22Rv1 (cell line): ENCODE data around the gene LYRM1.
A peak's percentile ranks its signal among the peaks of the same experiment; 100 is the strongest.

Source experiments
- H3K27ac ChIP-seq: fragments of 450-650 bp; 2 replicates; pipeline ENCODE4 v1.5.1; 2017
- ZFX ChIP-seq: fragments of 450-650 bp; IDR thresholded peaks from 2 replicates; pipeline ENCODE4 v1.6.1; 2017; ENCODE audit warnings: antibody characterized with exemption, borderline replicate concordance
- TF ChIP-seq, protein P1 (sequence below): fragments of 450-650 bp; IDR thresholded peaks from 2 replicates; pipeline ENCODE4 v1.5.1; 2017; ENCODE audit warnings: mild to moderate bottlenecking

LYRM1 gene, protein sequence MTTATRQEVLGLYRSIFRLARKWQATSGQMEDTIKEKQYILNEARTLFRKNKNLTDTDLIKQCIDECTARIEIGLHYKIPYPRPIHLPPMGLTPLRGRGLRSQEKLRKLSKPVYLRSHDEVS

DNA sequence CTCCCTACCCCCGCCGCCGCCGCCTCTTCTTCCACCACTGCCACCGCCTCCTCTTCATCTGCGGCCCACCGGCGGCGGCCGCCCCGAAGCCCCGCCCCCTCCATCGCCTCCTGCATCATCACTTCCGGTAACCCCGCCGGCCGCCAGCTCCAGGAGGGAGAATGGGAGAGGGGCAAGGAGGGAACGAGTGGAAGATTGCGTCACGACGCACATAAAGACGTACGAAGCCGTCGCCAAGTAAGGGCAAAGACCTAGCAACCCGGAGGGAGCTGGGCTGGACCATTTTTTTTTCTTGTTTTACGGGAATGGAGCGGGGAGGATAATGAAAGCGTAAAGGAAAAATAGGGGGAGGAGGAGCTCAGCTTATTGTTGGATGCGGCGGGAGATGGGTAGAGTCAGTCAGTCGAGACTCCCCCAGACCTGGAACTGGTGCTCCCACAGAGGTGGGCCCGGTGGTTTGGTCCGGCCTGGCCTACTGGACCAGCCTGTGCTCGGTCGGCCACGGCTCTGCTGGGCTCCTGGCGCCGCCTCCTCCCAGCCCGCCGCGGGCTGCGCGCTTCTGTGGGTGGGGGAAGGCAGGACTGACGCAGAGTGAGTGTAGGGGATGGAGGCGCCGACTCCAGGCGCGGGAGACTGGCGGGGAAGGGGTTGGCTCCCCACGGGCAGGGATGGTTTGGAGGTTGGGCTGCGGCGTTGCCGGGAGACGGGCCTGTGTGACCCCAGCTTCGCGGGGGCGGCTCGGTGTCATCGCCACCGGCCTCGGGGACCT, at the start of gene LYRM1, which contains the start of gene DCUN1D3:
Gene LYRM1 (plus strand): TSS at position 473 of the 769 bp plus-strand sequence. CDS start 14,785 bp downstream, outside the sequence.
Gene DCUN1D3 (minus strand): TSS at position 60 of the 769 bp plus-strand sequence. CDS start 37,820 bp downstream, outside the sequence.
- peak within 1 kb of the TSS; percentile 92 for H3K27ac ChIP-seq
- TF ChIP-seq, protein P1, sequence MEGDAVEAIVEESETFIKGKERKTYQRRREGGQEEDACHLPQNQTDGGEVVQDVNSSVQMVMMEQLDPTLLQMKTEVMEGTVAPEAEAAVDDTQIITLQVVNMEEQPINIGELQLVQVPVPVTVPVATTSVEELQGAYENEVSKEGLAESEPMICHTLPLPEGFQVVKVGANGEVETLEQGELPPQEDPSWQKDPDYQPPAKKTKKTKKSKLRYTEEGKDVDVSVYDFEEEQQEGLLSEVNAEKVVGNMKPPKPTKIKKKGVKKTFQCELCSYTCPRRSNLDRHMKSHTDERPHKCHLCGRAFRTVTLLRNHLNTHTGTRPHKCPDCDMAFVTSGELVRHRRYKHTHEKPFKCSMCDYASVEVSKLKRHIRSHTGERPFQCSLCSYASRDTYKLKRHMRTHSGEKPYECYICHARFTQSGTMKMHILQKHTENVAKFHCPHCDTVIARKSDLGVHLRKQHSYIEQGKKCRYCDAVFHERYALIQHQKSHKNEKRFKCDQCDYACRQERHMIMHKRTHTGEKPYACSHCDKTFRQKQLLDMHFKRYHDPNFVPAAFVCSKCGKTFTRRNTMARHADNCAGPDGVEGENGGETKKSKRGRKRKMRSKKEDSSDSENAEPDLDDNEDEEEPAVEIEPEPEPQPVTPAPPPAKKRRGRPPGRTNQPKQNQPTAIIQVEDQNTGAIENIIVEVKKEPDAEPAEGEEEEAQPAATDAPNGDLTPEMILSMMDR: no peak
- no peak for TF ChIP-seq ZFX

DNA sequence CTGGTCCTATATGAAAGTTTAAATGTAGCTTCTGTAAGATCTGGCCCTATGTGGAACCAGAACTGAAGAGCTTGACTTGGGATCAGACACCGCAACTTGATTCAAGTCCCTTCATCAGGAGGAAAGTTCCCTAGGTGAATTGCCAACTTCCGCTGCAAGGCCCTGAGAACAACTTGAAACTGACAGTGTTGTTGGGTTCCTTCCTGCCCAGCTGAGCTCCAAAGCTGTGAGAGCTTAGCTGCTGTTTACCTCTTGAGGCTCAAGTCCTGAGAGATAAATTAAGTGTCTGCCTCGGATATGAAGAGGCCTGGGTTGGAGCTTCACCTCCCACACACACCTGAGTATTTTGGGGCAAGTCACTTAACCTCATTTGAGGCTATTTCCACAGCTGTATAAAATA, 49.6 kb upstream of the LYRM1 start:
- TF ChIP-seq, protein P1: no peak
- no peak for TF ChIP-seq ZFX
- no peak overlapping the region for H3K27ac ChIP-seq

DNA sequence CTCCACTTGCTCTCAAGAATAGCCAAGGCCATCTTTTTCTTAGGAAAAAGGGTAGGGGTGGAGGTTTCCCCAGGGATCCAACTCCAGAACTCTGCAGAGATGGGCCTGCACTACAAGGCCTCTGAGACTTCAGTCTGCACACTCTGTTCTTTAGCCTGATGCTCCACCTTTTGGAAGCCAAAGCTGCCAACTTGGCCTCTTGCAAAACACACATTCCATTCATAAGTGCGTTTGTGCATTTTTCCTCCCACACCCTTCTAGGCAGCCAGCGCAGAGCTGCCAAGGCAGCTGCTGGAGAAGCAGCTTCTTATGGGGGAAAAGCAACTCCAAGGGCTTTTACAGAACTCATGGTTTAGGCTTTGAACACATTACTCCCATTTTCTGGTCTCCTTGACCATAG, 49.0 kb upstream of the LYRM1 start:
- no peak for TF ChIP-seq ZFX
- TF ChIP-seq, protein P1: no peak
- no peak overlapping the region for H3K27ac ChIP-seq

DNA sequence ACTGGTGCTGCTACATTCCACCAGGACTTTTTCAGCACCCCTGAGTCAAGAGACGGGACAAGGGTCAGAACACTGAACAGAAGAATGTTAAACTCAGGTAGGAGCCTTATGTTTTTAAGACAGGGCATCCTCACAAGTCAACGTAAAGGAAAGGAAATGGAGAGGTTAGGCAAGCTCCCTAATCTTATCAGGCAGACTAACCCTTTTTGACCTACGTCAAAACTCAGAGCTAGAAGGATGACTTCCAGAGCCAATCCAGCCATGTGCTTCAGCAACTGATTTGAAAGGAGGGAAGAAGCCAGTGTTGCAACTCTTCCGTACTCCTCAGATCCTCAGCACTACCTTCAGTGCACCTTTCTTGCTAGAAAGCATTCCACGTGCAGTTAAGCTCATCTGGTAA, 47.4 kb upstream of the LYRM1 start:
- H3K27ac ChIP-seq: no peak overlapping the region
- TF ChIP-seq, protein P1: no peak
- no peak for TF ChIP-seq ZFX

DNA sequence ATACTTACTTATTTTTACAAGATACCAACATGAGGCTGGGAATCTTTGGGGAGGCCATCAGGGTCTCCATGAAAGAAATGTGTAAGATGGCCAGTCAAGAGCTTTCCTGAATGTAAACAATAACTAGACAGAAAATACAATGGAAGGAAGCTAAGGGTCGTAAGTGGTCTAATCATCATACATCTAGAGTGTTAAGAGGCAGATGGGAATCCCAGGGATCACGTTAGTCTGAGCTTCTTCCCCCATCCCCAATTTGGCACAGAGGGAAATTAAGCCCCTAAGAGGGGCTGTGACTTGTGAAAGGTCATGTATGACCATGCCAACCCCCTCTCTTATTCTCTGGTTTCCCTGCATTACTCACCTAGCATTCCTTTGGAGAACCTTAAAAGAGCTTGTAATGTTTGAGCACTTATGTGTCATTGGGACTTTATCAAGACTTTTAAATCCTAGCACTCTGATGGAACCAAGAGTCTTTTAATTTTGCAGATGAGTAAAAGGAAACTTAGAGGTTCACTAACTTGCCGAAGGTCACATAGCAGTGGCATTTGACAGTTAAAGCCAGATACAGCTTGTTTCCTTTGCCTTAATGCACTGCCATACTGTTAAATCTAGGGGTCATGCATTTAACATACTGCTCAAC, 46.5 kb upstream of the LYRM1 start:
- TF ChIP-seq ZFX: no peak
- TF ChIP-seq, protein P1: no peak
- no peak overlapping the region for H3K27ac ChIP-seq

DNA sequence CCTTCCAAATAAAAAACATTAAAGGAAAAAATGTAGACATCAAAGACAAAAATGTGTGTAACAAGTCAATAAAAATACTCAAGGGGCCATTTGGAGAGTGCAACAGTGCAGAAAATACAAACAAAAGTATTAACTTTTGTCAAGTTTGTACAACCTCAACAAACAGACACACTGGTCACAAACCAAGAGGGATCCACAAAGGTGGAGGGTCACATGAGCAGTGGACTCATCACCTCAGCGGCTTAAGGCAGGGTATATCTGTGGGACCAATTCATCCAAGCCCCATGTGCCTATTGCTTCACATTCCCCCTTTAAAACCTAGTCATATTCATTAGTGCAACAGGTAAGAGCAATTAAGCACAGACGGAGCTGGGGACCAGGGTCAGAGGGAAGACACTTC, 45.6 kb upstream of the LYRM1 start:
- no peak overlapping the region for H3K27ac ChIP-seq
- TF ChIP-seq, protein P1: no peak
- TF ChIP-seq ZFX: no peak

DNA sequence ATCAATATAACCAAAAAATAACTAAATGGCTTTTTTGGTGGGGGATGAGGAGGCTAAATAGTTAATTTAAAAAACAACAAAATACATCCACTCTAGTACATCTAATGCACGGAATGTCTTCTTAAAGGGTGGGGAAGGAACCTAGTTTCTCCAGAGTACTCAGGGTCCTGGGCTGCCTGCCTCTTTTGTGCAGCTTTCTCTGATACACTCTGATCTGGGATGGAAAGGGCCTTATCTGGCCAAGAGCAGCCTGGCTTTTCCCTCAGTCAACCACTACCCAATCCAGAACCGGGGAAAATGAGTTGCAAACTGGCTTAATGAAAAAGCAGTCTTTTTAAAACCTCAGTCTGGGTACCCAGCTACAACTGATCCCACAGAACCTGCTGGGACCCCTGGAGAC, 43.3 kb upstream of the LYRM1 start:
- TF ChIP-seq ZFX: no peak
- TF ChIP-seq, protein P1: no peak
- no peak overlapping the region for H3K27ac ChIP-seq
